PFSK-1 (cell line): ENCODE measurements around the gene RNF212B.

Experiments
- FOXP2 ChIP-seq: optimal IDR thresholded peaks from 2 replicates; pipeline ENCODE3; 2011; ENCODE audit warnings: borderline replicate concordance, control low read depth, inconsistent platforms; ENCODE audit not compliant: insufficient read depth; ENCODE audit errors: extremely low read length, extremely low read depth
- POLR2AphosphoS5 ChIP-seq: IDR thresholded peaks from 2 replicates; pipeline ENCODE4 v1.6.1; 2012; ENCODE audit warnings: low read depth, mild to moderate bottlenecking, control low read depth, low read length, moderate library complexity
- SIN3A ChIP-seq: IDR thresholded peaks from 2 replicates; pipeline ENCODE4 v1.6.1; 2012; ENCODE audit warnings: mild to moderate bottlenecking, low read length, moderate library complexity, borderline replicate concordance; ENCODE audit not compliant: insufficient read depth
- TAF1 ChIP-seq: IDR thresholded peaks from 2 replicates; pipeline ENCODE4 v1.6.1; 2012; ENCODE audit warnings: low read length, control low read depth, borderline replicate concordance; ENCODE audit not compliant: insufficient read depth
- TF ChIP-seq, protein P1 (sequence below), 2 experiments: IDR thresholded peaks; 2 replicates each; pipeline versions ENCODE4 v1.6.1 to v1.8.0; 2011 to 2012; ENCODE audit warnings: low read depth in 2 of 2, low read length in 2 of 2, control low read depth in 1 of 2, inconsistent platforms in 1 of 2, mild to moderate bottlenecking in 1 of 2, moderate library complexity in 1 of 2; ENCODE audit not compliant: insufficient read depth in 1 of 2

RNF212B gene

DNA sequence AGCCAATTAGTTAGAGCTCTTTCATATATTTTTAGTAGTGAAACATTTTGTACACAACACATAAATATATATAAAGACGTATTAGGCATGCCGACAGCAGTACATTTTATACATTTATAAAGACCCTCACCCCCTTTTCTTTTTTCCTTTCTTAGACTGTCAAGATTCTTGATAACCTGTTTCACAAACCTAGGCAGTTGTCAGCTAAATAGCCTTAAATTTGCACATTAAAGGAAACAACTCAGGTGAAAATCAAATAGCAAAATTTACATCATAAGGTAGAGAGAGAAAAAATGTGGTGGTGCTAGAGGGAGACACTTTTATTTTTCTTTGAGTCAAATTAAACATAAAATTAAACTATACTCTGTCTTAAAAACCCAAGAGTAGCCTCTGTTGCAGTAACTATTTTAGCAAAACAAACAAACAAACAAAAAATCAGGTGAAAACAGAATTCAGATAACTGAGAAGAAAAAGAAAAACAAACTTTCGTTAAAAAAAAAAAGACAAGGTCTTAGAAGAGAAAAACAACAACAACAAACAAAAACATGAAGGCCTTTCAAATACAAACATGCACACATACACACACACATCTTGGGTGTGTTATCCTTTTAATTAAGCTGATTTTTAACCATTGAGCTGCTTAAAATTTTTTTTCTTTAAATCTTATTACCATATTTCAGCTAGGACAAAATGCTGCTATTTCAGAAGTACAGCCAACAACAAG, 31.2 kb upstream of the RNF212B start:
- TF ChIP-seq, protein P1, sequence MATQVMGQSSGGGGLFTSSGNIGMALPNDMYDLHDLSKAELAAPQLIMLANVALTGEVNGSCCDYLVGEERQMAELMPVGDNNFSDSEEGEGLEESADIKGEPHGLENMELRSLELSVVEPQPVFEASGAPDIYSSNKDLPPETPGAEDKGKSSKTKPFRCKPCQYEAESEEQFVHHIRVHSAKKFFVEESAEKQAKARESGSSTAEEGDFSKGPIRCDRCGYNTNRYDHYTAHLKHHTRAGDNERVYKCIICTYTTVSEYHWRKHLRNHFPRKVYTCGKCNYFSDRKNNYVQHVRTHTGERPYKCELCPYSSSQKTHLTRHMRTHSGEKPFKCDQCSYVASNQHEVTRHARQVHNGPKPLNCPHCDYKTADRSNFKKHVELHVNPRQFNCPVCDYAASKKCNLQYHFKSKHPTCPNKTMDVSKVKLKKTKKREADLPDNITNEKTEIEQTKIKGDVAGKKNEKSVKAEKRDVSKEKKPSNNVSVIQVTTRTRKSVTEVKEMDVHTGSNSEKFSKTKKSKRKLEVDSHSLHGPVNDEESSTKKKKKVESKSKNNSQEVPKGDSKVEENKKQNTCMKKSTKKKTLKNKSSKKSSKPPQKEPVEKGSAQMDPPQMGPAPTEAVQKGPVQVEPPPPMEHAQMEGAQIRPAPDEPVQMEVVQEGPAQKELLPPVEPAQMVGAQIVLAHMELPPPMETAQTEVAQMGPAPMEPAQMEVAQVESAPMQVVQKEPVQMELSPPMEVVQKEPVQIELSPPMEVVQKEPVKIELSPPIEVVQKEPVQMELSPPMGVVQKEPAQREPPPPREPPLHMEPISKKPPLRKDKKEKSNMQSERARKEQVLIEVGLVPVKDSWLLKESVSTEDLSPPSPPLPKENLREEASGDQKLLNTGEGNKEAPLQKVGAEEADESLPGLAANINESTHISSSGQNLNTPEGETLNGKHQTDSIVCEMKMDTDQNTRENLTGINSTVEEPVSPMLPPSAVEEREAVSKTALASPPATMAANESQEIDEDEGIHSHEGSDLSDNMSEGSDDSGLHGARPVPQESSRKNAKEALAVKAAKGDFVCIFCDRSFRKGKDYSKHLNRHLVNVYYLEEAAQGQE (IDR thresholded peaks at IDR 0.05; ENCODE audit: insufficient read depth in 1 of 2, low read depth in 2 of 2, low read length in 2 of 2), result no peak
- TF ChIP-seq TAF1 (no peak), SIN3A (no peak), FOXP2 (no peak), POLR2AphosphoS5 (no peak)

DNA sequence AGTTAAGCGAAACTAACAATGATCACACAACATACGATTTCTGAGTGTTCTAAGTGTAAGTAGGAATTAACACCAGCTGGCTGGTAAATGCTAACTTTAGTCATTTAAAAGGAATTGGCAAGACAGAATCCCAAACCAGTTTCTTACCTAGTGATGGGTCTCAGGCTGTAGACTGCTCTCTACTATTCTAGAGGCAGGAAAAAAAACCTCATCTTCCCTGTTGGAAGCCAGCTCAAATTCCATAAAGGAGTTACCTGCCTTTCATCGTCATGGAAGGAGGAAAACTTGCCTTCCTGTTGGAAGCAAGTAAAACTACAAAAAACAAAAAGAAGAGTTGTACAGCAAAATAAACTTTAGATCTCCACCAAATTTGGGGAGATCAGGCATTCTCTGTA, 30.6 kb upstream of the RNF212B start:
- TF ChIP-seq, protein P1 (IDR thresholded peaks at IDR 0.05; ENCODE audit: insufficient read depth in 1 of 2, low read depth in 2 of 2, low read length in 2 of 2), result no peak
- no peak for TF ChIP-seq TAF1

DNA sequence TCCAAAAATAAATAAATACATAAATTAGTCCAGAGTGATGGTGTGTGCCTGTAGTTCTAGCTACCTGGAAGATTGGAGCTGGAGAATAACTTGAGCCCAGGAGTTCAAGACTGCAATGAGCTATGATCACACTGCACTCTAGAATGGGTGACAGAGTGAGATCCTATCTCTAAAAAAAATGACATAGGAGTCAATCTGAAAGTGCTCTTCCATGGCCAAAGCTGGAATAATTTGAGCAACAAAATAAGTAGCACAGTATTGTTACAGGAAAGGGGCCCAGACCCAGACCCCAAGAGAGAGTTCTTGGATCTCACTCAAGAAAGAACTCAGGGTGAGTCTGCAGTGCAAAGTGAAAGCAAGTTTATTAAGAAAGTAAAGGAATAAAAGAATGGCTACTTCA, 29.4 kb upstream of the RNF212B start:
- TF ChIP-seq, protein P1 (IDR thresholded peaks at IDR 0.05; ENCODE audit: insufficient read depth in 1 of 2, low read depth in 2 of 2, low read length in 2 of 2), result no peak
- TF ChIP-seq SIN3A (no peak), TAF1 (no peak), FOXP2 (no peak), POLR2AphosphoS5 (no peak)

DNA sequence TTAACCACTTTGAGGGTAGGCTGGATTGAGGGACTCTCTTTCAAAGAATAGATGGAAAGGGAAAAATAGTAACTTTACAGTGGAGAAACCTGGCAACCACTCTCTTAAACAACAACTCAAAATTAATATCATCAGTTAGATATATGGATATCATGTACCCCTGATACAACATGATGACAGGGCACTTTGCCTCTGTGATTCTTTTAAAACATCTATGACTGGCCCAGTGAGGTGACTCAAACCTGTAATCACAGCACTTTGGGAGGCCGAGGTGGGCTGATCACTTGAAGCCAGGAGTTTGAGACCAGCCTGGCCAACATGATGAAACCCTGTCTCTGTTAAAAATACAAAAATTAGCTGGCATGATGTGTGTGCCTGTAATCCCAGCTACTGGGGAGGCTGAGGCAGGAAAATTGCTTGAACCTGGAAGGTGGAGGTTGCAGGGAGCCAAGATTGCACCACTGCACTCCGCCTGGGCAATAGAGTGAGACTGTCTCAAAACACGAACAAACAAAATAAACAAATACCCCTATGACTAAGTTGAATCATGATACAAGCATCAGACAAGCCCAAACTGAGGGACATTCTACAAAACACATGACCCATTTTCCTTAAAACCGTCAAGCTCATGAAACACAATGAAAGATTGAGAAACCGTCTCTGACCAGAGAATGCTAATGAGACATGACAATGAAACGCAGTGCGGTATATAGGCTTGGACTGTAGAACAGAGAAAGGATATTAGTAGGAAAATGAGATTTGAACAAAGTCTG, 27.9 kb upstream of the RNF212B start:
- no peak for TF ChIP-seq SIN3A
- no peak for TF ChIP-seq POLR2AphosphoS5
- no peak for TF ChIP-seq FOXP2

DNA sequence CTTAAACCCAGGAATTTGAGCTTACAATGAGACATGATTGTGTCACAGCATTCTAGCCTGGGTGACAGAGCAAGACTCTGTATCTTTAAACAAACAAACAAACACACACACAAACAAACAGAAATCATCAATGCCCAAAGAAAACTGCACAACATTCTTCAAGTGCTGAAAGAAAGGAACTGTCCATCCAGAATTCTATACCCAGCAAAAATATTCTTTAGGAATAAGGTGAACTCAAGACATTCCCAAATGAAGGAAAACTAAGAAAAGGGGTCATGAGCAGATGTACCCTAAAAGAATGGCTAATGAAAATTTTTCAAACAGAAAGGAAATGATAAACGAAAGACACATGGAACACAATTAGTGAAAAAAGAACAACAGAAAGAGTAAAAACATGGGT, 22.3 kb upstream of the RNF212B start:
- TF ChIP-seq SIN3A (no peak), TAF1 (no peak), FOXP2 (no peak), POLR2AphosphoS5 (no peak)
- TF ChIP-seq, protein P1 (IDR thresholded peaks at IDR 0.05; ENCODE audit: insufficient read depth in 1 of 2, low read depth in 2 of 2, low read length in 2 of 2), result no peak
